GM12891 (cell line): Measurements from ENCODE around the gene ZNF425.

Experiments
- POLR2A ChIP-seq: IDR thresholded peaks from 2 replicates; pipeline ENCODE4 v1.6.1; 2011; ENCODE audit warnings: low read depth, low read length, control low read depth
- POU2F2 ChIP-seq: IDR thresholded peaks from 2 replicates; pipeline ENCODE4 v1.6.1; 2011; ENCODE audit warnings: low read depth, mild to moderate bottlenecking, control low read depth, low read length, moderate library complexity

GRCh38 chr7:149087376-149087775, 38.7 kb downstream of the ZNF425 start:
- TF ChIP-seq POLR2A (no peak), POU2F2 (no peak)
